KOPT-K1 (cell line): ENCODE data around the gene TMEM237.

Experiments
- H3K27ac ChIP-seq: fragments of 200-600 bp; sonication (generic); 2 replicates; pipeline ENCODE4 v1.5.1; 2016; ENCODE audit warnings: antibody characterized with exemption, mild to moderate bottlenecking, low read depth, low read length; ENCODE audit not compliant: poor library complexity, severe bottlenecking
- H3K36me3 ChIP-seq: fragments of 200-600 bp; sonication (generic); 2 replicates; pipeline ENCODE4 v1.5.1; 2017; ENCODE audit warnings: antibody characterized with exemption, mild to moderate bottlenecking, low read length, moderate library complexity; ENCODE audit not compliant: insufficient read depth
- H3K9me3 ChIP-seq: fragments of 200-600 bp; sonication (generic); 2 replicates; pipeline ENCODE4 v1.5.1; 2017; ENCODE audit warnings: antibody characterized with exemption, low read length, mild to moderate bottlenecking; ENCODE audit not compliant: insufficient read depth, poor library complexity, severe bottlenecking

Gene TMEM237

GRCh38 chr2:201654616-201655384 is 11.5 kb upstream of the TMEM237 start:
- no peak overlapping the region for H3K27ac ChIP-seq
- H3K9me3 ChIP-seq, result no peaks in the 10 kb centered on the region
- H3K36me3 ChIP-seq, result no peaks in the 10 kb centered on the region

DNA sequence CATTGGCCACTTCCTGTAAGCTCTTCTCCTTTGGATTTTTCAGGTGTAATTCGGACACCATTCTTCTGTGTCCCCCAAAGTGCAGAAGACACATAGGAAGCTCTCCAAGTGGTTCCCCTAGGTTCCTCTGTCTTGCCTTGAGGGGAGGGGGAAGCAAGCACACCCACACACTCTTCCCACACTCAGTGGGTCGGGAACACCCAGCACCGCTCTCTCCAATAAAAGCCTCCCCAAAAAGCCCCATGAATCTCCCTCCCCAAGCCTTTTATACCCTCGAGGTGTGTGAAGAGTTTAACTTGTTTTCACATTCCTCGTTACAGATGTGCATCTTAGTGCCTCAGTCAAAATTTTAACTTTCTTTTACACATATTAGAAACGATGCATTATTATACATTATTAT is 9.9 kb upstream of the TMEM237 start:
- Histone ChIP-seq H3K36me3 (no peaks in the 10 kb centered on the region), H3K27ac (no peak overlapping the region)

GRCh38 chr2:201649442-201649841 is 6.1 kb upstream of the TMEM237 start:
- H3K36me3 ChIP-seq, result no peaks in the 10 kb centered on the region

More for the DNA sequence above, 9.9 kb upstream of the TMEM237 start:
- H3K9me3 ChIP-seq, result no peaks in the 10 kb centered on the region

GRCh38 chr2:201647431-201647830 is 4.1 kb upstream of the TMEM237 start:
- Histone ChIP-seq H3K27ac (no peak overlapping the region), H3K36me3 (no peaks in the 10 kb centered on the region), H3K9me3 (no peaks in the 10 kb centered on the region)

More at GRCh38 chr2:201649442-201649841, 6.1 kb upstream of the TMEM237 start:
- no peaks in the 10 kb centered on the region for H3K9me3 ChIP-seq
- H3K27ac ChIP-seq, result no peak overlapping the region

DNA sequence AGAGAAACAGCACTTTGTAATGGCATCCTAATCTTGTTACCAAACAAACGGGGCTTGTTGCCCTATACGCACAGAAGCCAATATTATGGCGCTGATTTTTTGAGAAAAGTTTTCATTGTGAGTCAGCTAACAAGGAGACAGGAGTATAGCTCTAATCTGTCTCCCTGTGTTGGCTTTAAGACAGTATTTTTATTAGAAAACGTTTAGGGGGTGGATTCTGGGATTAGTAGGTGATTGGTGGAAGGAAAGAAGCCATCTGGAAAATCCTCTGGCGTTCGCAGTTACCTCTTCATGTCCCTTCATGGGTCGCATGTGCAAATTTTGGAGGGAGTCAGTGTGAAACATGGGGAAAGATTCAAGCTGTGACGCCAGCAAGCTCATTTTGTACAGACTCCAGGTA is 698 bp upstream of the TMEM237 start:
- H3K36me3 ChIP-seq, result peaks cover 3% of the 10 kb centered on the region; the same call in 1 of the 2 replicates
- H3K27ac ChIP-seq, result no peak overlapping the region
- H3K9me3 ChIP-seq, result no peaks in the 10 kb centered on the region

GRCh38 chr2:201642579-201643215 is 606 bp downstream of the TMEM237 start:
- H3K36me3 ChIP-seq, result peaks cover 16% of the 10 kb centered on the region
- no peaks in the 10 kb centered on the region for H3K9me3 ChIP-seq

DNA sequence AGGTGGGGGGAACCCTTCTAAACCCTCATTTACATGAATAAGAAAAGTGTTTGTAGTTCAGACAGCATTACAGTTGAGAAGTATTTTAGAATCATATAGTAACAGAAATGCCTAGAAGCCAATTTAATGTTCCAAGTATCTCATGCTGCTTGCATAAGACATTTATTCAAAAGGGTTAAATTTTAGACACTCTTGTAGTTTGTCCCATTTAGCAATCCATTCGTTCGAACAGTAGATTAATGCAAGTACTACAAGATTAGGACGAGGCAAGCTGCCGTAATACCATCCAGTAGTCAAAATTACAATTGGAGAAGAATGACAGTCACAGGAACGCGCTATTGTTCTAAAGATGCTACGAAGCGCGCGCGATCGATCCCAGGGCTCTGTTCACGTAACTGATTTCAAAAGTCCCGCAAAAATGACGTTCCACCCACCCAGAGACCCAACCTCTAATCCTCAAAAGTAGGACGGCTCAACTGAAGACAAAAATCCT is 1.2 kb downstream of the TMEM237 start:
- Histone ChIP-seq H3K36me3 (peaks cover 20% of the 10 kb centered on the region), H3K9me3 (no peaks in the 10 kb centered on the region), H3K27ac (peak overlapping the region; percentile 84)

More at GRCh38 chr2:201642579-201643215, 606 bp downstream of the TMEM237 start:
- peak overlapping the region; percentile 84 for H3K27ac ChIP-seq

DNA sequence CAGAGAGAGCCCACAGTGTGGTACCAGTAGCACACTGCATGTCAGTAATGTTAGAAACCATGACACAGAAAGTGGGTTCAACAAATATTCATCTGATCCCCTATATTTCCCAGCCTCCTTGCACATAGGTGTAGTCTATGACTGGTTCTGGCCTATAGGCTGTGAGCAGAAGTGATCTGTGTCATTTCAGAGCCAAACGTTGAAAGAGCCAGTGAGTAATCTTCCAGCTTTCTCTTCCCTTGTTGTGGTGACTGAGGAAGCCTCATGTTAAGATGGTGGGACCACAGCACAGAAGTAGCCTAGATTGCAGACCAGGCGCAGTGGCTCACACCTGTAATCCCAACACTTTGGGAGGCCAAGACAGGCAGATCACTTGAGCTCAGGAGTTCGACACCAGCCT is 4.1 kb downstream of the TMEM237 start:
- no peak overlapping the region for H3K27ac ChIP-seq
- no peaks in the 10 kb centered on the region for H3K9me3 ChIP-seq
- peaks cover 49% of the 10 kb centered on the region for H3K36me3 ChIP-seq

- Histone ChIP-seq H3K27ac (no peak overlapping the region), H3K9me3 (no peaks in the 10 kb centered on the region), H3K36me3 (peaks cover 58% of the 10 kb centered on the region)
Measured at GRCh38 chr2:201638326-201638725, 5.0 kb downstream of the TMEM237 start.

DNA sequence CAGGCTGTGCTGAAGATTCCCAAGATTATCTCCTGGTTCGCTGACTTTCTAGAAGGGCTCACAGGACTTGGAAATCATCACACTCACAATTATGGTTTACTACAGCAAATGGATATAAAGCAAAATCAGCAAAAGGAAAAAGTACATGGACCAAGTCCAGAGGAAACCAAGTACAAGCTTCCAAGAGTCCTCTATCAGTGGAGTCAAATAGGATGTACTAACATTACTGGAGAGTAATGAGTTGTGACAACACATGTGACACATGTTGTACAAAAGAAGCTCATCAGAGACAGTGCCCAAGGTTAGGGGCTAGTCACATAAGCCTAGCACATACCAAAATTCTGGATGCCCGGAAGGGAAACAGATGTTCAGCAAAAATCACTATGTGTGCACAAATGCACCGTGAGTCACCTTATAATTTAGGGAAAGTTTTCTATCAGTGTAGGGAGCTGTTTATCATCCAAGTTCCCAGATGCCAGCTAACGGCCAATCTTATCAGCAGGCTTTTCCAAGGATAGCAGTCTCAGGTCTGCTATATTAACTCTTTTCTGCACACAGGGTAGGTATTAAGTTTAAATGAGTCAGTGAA is 9.5 kb downstream of the TMEM237 start:
- H3K36me3 ChIP-seq, result peaks cover 98% of the 10 kb centered on the region
- no peaks in the 10 kb centered on the region for H3K9me3 ChIP-seq
- no peak overlapping the region for H3K27ac ChIP-seq

DNA sequence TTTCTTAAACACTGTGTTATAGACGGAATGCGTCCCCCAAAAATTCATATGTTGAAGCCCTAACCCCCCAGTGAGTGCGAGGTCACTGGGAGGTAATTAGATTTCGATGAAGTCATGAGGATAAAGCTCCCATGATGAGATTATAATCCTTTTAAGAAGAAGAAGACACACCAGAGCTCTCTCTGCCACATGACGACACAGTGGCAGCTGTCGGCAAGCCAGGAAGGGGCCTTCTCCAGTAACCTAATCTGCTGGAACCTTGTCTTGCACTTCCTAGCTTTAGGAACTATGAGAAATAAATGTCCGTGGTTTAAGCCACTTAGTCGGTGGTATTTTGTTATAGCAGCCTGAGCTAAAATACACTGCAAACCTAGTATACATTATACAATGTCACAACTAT is 12.3 kb downstream of the TMEM237 start:
- Histone ChIP-seq H3K36me3 (peaks cover 97% of the 10 kb centered on the region), H3K9me3 (no peaks in the 10 kb centered on the region), H3K27ac (no peak overlapping the region)

DNA sequence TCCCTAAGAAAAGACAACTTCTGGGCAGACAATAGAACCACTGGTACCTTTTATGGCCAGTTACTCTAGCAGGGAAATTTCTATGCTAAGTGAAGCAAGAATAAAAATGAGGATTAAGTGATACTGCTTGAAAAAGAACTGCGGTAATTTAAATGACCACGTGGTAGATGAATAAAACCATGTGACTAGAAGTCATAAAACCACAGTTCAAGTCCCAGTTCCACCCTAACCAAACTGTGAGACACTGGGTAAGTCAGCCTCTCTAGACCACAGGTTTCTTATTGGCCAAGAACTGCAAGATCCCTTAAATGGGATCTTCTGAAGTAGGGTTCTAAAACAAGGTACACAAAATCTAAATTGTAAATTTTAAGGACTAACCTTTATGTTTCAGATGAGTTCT is 12.7 kb downstream of the TMEM237 start:
- H3K36me3 ChIP-seq, result peaks cover 97% of the 10 kb centered on the region
- no peaks in the 10 kb centered on the region for H3K9me3 ChIP-seq
- no peak overlapping the region for H3K27ac ChIP-seq

DNA sequence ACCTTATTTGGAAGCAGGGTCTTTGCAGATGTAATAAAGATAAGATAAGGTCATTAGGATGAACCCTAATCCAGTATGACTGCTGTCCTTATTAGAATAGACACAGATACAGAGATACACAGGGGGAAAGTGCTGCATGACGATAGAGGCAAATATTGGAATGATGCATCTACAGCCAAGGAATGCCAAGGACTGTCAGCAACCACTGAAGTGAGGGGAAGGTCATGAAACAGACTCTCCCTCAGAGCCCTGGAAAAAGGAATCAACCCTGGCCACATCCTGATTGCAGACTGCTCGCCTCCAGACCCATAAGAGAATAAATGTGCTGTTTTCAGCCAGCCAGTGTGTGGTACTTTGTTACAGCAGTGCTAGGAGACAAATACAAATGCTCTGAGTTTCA is 14.8 kb downstream of the TMEM237 start:
- no peak overlapping the region for H3K27ac ChIP-seq
- H3K36me3 ChIP-seq, result peaks cover 85% of the 10 kb centered on the region
- H3K9me3 ChIP-seq, result no peaks in the 10 kb centered on the region

DNA sequence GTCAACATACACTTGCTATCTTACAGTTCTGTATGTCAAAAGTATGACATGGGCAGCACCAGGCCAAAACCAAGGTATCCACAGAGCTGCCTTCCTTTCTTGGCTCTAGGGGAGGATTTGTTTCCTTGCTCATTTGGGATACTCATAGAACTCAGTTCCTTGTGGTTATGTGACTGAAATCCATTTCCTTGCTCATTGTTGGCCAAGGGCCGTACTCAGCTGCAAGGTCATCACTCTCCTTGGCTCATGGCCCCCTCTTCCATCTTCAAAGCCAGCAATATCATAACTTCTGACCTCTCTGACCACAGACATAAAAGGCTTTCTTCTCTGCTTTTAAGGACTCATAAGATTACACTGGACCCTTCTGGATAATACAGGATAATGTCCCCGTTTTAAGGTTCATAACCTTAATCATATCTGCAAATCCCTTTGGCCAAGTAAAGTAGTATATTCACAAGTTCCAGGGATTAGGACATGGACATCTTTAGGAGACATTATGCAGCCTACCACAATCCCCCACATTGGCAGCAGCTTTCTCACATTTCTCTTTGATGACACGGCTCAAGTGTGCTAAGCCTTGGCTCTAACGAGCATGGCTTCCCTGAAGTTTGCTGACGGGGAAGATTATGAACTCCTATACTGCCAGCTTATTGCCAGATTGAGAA is 20.9 kb downstream of the TMEM237 start:
- Histone ChIP-seq H3K36me3 (peaks cover 42% of the 10 kb centered on the region), H3K9me3 (no peaks in the 10 kb centered on the region), H3K27ac (no peak overlapping the region)
